Bronchial epithelial cell (primary cell): ENCODE data around the gene HIGD2A. TPM values are rescaled to one million over a fixed set of nuclear protein-coding genes. Genes with fewer than 3 reads are reported as not detected.

Source experiments
- DNase-seq: peaks from one replicate; pipeline ENCODE4 v3.0.0-alpha.2; 2010; ENCODE audit warnings: low read depth
- FAIRE-seq: peaks from 2 replicates; lab custom pipeline; 2011; peaks lifted over from hg19 to GRCh38; lab: Jason Lieb, UNC
- H3K27me3 ChIP-seq: 2 replicates; pipeline ENCODE4 v1.5.1; 2011; ENCODE audit warnings: low read length; ENCODE audit not compliant: control insufficient read depth, insufficient read depth
- H3K36me3 ChIP-seq: 2 replicates; pipeline ENCODE4 v1.5.1; 2011; ENCODE audit warnings: low read length; ENCODE audit not compliant: control insufficient read depth, insufficient read depth
- H3K4me3 ChIP-seq: 2 replicates; pipeline ENCODE4 v1.5.1; 2011; ENCODE audit warnings: mild to moderate bottlenecking, low read depth, low read length, control low read depth
- CTCF ChIP-seq: IDR thresholded peaks from 2 replicates; pipeline ENCODE4 v1.5.1; 2011; ENCODE audit warnings: mild to moderate bottlenecking, moderate library complexity, low read length, control low read depth, inconsistent platforms; ENCODE audit not compliant: insufficient read depth, severe bottlenecking
- total RNA-seq: library from RNA; depleted of rRNA; stranded (reverse); fragments of >200 nt; gene quantifications from 2 replicates; pipeline ENCODE4 v1.2.1, GENCODE V29; 2014

HIGD2A gene
- total RNA-seq, 1 donor from 2014 or later, result 20.8 TPM

GRCh38 chr5:176416965-176417364, 28.4 kb downstream of the HIGD2A start:
- H3K36me3 ChIP-seq, result no peaks in the 10 kb centered on the region
- no peak for TF ChIP-seq CTCF
- no peak overlapping the region for H3K4me3 ChIP-seq
- DNase-seq (no peak), FAIRE-seq (no peak)
- no peaks in the 10 kb centered on the region for H3K27me3 ChIP-seq

GRCh38 chr5:176418251-176418650, 29.7 kb downstream of the HIGD2A start:
- no peaks in the 10 kb centered on the region for H3K27me3 ChIP-seq
- no peak for FAIRE-seq
- H3K36me3 ChIP-seq, result no peaks in the 10 kb centered on the region
- no peak for TF ChIP-seq CTCF
- peak; percentile 99 for DNase-seq
- H3K4me3 ChIP-seq, result no peak overlapping the region

- Histone ChIP-seq H3K36me3 (no peaks in the 10 kb centered on the region), H3K27me3 (no peaks in the 10 kb centered on the region), H3K4me3 (no peak overlapping the region)
- FAIRE-seq (no peak), DNase-seq (no peak)
- no peak for TF ChIP-seq CTCF
Measured at GRCh38 chr5:176420086-176420485, 31.5 kb downstream of the HIGD2A start.

GRCh38 chr5:176420972-176421544, 32.5 kb downstream of the HIGD2A start:
- H3K4me3 ChIP-seq, result no peak overlapping the region
- no peak for FAIRE-seq
- TF ChIP-seq CTCF, result no peak
- no peaks in the 10 kb centered on the region for H3K27me3 ChIP-seq
- no peak for DNase-seq
- no peaks in the 10 kb centered on the region for H3K36me3 ChIP-seq

GRCh38 chr5:176424181-176424580, 35.6 kb downstream of the HIGD2A start:
- no peak for TF ChIP-seq CTCF
- Histone ChIP-seq H3K27me3 (no peaks in the 10 kb centered on the region), H3K36me3 (no peaks in the 10 kb centered on the region), H3K4me3 (no peak overlapping the region)
- FAIRE-seq, result no peak
- no peak for DNase-seq

- Histone ChIP-seq H3K4me3 (no peak overlapping the region), H3K27me3 (no peaks in the 10 kb centered on the region), H3K36me3 (no peaks in the 10 kb centered on the region)
- TF ChIP-seq CTCF, result no peak
- no peak for FAIRE-seq
- no peak for DNase-seq
Measured at GRCh38 chr5:176425138-176425537, 36.6 kb downstream of the HIGD2A start.
